Activated CD8-positive, alpha-beta T cell treated with anti-CD3 and anti-CD28 coated beads for 36 hours (primary cell): ENCODE measurements around the gene TRPM7. TPM values are rescaled to one million over a fixed set of nuclear protein-coding genes. Genes with fewer than 3 reads are reported as not detected.

Experiments used
- ATAC-seq: fragments of 200-7000 bp; cut with Tn5 transposase; one replicate; pipeline ENCODE4 v1.10.0; 2021; ENCODE audit warnings: mild to moderate bottlenecking, moderate library complexity
- CTCF ChIA-PET: fragments of 350-600 bp; sonication (Branson Sonifier 250); formaldehyde crosslinking; loops from one replicate; lab custom pipeline; 2021; ENCODE audit warnings: antibody characterized with exemption; lab: Charles Lee
- POLR2A ChIA-PET: fragments of 350-600 bp; sonication (Branson Sonifier 250); formaldehyde crosslinking; loops from one replicate; lab custom pipeline; 2021; ENCODE audit warnings: antibody characterized with exemption; lab: Charles Lee
- DNase-seq: peaks from one replicate; pipeline ENCODE4 v3.0.0-alpha.2; 2020
- H3K27ac Mint-ChIP-seq: one replicate; pipeline ENCODE4 v1.8.0; 2021; ENCODE audit warnings: mild to moderate bottlenecking, mixed read lengths
- H3K27me3 Mint-ChIP-seq: one replicate; pipeline ENCODE4 v1.8.0; 2021; ENCODE audit warnings: mixed read lengths
- H3K36me3 Mint-ChIP-seq: one replicate; pipeline ENCODE4 v1.8.0; 2021; ENCODE audit warnings: low read depth, mixed read lengths
- H3K4me1 Mint-ChIP-seq: one replicate; pipeline ENCODE4 v1.8.0; 2021; ENCODE audit warnings: low read depth, mixed read lengths
- H3K4me3 Mint-ChIP-seq: one replicate; pipeline ENCODE4 v1.8.0; 2021; ENCODE audit warnings: mild to moderate bottlenecking, moderate library complexity, mixed read lengths
- H3K9me3 Mint-ChIP-seq: one replicate; pipeline ENCODE4 v1.8.0; 2021; ENCODE audit warnings: mixed read lengths
- intact Hi-C: fragments of 100-400 bp; cut with micrococcal nuclease; formaldehyde crosslinking; loops from one replicate; pipeline ENCODE4 v1.10.0; 2022
- total RNA-seq, 2 experiments: library from RNA; stranded (reverse); gene quantifications; one replicate each; pipeline ENCODE4 v1.2.3, GENCODE V29; 2021
- TF ChIP-seq, protein P1 (sequence below): fragments of 200-600 bp; IDR thresholded peaks from one replicate; pipeline ENCODE4 v1.8.0; 2022; ENCODE audit warnings: antibody characterized with exemption, mild to moderate bottlenecking

Gene TRPM7
- total RNA-seq, 2 experiments from 2014 or later = 38.2 to 38.8 TPM

GRCh38 chr15:50687302-50687902 is 805 bp upstream of the TRPM7 start:
- Mint-ChIP-seq H3K36me3 (peaks cover 33% of the 10 kb centered on the region), H3K4me1 (peaks cover 37% of the 10 kb centered on the region), H3K4me3 (peak overlapping the region; percentile 89), H3K9me3 (no peaks in the 10 kb centered on the region), H3K27me3 (no peaks in the 10 kb centered on the region), H3K27ac (peak overlapping the region; percentile 100)
- intact Hi-C loops = loop anchor here (5.0 kb wide), 2 partner anchors 75 to 220 kb away; partner anchors contain the start of gene AP4E1
- DNase-seq = no peak
- TF ChIP-seq, protein P1, sequence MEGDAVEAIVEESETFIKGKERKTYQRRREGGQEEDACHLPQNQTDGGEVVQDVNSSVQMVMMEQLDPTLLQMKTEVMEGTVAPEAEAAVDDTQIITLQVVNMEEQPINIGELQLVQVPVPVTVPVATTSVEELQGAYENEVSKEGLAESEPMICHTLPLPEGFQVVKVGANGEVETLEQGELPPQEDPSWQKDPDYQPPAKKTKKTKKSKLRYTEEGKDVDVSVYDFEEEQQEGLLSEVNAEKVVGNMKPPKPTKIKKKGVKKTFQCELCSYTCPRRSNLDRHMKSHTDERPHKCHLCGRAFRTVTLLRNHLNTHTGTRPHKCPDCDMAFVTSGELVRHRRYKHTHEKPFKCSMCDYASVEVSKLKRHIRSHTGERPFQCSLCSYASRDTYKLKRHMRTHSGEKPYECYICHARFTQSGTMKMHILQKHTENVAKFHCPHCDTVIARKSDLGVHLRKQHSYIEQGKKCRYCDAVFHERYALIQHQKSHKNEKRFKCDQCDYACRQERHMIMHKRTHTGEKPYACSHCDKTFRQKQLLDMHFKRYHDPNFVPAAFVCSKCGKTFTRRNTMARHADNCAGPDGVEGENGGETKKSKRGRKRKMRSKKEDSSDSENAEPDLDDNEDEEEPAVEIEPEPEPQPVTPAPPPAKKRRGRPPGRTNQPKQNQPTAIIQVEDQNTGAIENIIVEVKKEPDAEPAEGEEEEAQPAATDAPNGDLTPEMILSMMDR = no peak
- ChIA-PET POLR2A (interaction anchor here (0.7 to 1.6 kb wide), 4 partner anchors 15 to 198 kb away, joined by 3 to 5 read pairs (median 3); no protein-coding TSS in a partner anchor), CTCF (no interaction called here)
- no peak for ATAC-seq

GRCh38 chr15:50685976-50686468 is 575 bp downstream of the TRPM7 start:
- Mint-ChIP-seq H3K9me3 (no peaks in the 10 kb centered on the region), H3K4me1 (peaks cover 50% of the 10 kb centered on the region), H3K4me3 (peak overlapping the region; percentile 89), H3K36me3 (peaks cover 43% of the 10 kb centered on the region), H3K27ac (peak overlapping the region; percentile 100), H3K27me3 (no peaks in the 10 kb centered on the region)
- ChIA-PET CTCF (interaction anchor here (0.9 to 2.5 kb wide), 5 partner anchors 9 to 195 kb away, joined by 3 to 10 read pairs (median 3); no protein-coding TSS in a partner anchor), POLR2A (interaction anchor here (1.0 to 1.6 kb wide), 8 partner anchors 11 to 331 kb away, joined by 3 to 7 read pairs (median 4); partner anchors contain the start of gene GABPB1)
- TF ChIP-seq, protein P1 = no peak
- intact Hi-C loops = loop anchor here (5.0 kb wide), 2 partner anchors 76 to 221 kb away; partner anchors contain the start of gene AP4E1
- DNase-seq (peak; percentile 87), ATAC-seq (peak; percentile 78)

DNA sequence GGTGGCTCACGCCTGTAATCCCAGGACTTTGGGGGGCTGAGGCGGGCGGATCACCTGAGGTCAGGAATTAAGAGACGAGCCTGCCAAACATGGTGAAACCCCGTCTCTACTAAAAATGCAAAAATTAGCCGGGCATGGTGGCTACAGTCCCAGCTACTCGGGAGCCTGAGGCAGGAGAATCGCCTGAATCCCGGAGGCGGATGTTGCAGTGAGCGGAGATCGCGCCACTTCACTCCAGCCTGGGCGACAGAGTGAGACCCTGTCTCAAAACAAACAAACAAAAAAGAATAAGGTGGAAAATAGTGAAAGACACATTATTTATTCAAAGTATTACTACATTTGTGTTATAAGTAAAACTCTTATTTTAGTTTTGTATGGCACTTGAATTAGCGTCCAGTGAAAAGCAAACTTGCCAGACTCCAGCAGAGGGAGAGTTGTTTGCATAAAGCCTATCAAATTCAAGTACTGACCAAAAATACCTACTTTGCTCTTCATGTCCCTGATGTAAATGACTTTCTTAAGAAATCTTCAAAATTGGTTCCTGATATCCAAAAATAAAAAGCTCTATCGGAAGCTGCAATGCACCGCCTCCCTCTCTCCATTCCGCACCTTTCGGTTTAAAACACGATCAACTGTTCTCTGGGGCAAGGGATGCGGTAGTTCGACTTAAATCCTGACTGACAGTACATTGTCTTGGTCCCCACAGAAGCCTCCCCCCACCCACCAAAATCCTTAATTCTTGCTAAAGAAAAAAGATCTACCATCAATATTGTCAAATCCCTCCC is 1.2 kb downstream of the TRPM7 start:
- no peak for DNase-seq
- no peak for ATAC-seq
- peaks cover 50% of the 10 kb centered on the region for H3K4me1 Mint-ChIP-seq
- peaks cover 43% of the 10 kb centered on the region for H3K36me3 Mint-ChIP-seq
- no peaks in the 10 kb centered on the region for H3K27me3 Mint-ChIP-seq
- H3K9me3 Mint-ChIP-seq = no peaks in the 10 kb centered on the region
- intact Hi-C loops = loop anchor here (5.0 kb wide), 2 partner anchors 77 to 222 kb away; partner anchors contain the start of gene AP4E1
- POLR2A ChIA-PET = interaction anchor here (1.0 to 1.6 kb wide), 7 partner anchors 34 to 330 kb away, joined by 3 to 6 read pairs (median 4); partner anchors contain the start of gene GABPB1
- peak overlapping the region; percentile 89 for H3K4me3 Mint-ChIP-seq
- CTCF ChIA-PET = interaction anchor here (0.8 to 2.5 kb wide), 3 partner anchors 8 to 201 kb away, joined by 3 to 10 read pairs (median 4); no protein-coding TSS in a partner anchor
- TF ChIP-seq, protein P1 = no peak
- peak overlapping the region; percentile 100 for H3K27ac Mint-ChIP-seq

DNA sequence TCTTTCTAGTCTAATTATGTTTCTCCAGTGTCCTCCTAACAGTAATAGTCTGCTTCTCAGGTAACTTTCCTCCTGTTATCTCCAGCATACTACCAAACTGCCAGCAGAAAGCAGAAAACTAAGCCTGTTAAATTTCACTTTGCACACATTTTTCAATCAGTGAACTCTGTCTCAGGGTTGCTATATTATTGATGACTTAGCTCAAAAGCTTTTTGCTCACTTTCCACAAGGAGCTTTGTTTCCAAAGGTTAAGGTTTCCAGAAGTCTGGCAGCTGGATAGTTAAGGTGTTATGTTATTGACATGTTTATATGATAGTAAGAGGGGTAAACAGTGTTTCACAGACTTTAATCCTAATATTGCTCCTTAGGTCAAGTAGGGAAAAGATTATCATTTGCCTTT is 5.1 kb downstream of the TRPM7 start:
- ATAC-seq (no peak), DNase-seq (no peak)
- H3K9me3 Mint-ChIP-seq = no peaks in the 10 kb centered on the region
- H3K27me3 Mint-ChIP-seq = no peaks in the 10 kb centered on the region
- ChIA-PET POLR2A (interaction anchor here (0.6 kb wide), 1 partner anchor 115 kb away, joined by 3 read pairs; no protein-coding TSS in a partner anchor), CTCF (no interaction called here)
- no peak overlapping the region for H3K4me3 Mint-ChIP-seq
- H3K36me3 Mint-ChIP-seq = peaks cover 43% of the 10 kb centered on the region
- intact Hi-C loops = loop anchor here (5.0 kb wide), 1 partner anchor 196 kb away; no protein-coding TSS in a partner anchor
- H3K4me1 Mint-ChIP-seq = peaks cover 49% of the 10 kb centered on the region
- peak overlapping the region; percentile 46 for H3K27ac Mint-ChIP-seq
- TF ChIP-seq, protein P1 = no peak
